Suprapubic skin (tissue), 4 donors: ENCODE measurements around the gene UBE2E2. TPM values are rescaled to one million over a fixed set of nuclear protein-coding genes. Genes with fewer than 3 reads are reported as not detected.
"Not testable (repeated sequence)": the region's sequence is repeated elsewhere in the genome, so short reads cannot be mapped to it uniquely, and the experiment has no call there.

Source experiments
- DNase-seq, 2 donors: peaks; one replicate each; pipeline ENCODE4 v3.0.0-alpha.2; 2019; ENCODE audit warnings: low spot score in 2 of 2
- H3K27ac ChIP-seq: fragments of 200-600 bp; sonication (generic); one replicate; pipeline ENCODE4 v1.5.1; 2019
- H3K27me3 ChIP-seq: fragments of 200-600 bp; sonication (generic); one replicate; pipeline ENCODE4 v1.5.1; 2019
- H3K36me3 ChIP-seq: fragments of 200-600 bp; sonication (generic); one replicate; pipeline ENCODE4 v1.5.1; 2019
- H3K4me1 ChIP-seq: fragments of 200-600 bp; sonication (generic); one replicate; pipeline ENCODE4 v1.5.1; 2019
- H3K4me3 ChIP-seq: fragments of 200-600 bp; sonication (generic); one replicate; pipeline ENCODE4 v1.5.1; 2019; ENCODE audit warnings: mild to moderate bottlenecking
- H3K9me3 ChIP-seq: fragments of 200-600 bp; sonication (generic); one replicate; pipeline ENCODE4 v1.5.1; 2019
- EP300 ChIP-seq: sonication (generic); formaldehyde crosslinking; IDR thresholded peaks from one replicate; pipeline ENCODE4 v1.6.1; 2017; ENCODE audit warnings: antibody characterized with exemption
- POLR2A ChIP-seq, 2 donors: fragments of 450-650 bp; IDR thresholded peaks; one replicate each; pipeline ENCODE4 v1.6.1; 2017; ENCODE audit warnings: antibody characterized with exemption in 2 of 2, mild to moderate bottlenecking in 2 of 2, moderate library complexity in 2 of 2
- POLR2AphosphoS5 ChIP-seq, 3 donors: sonication (generic); formaldehyde crosslinking; IDR thresholded peaks; one replicate each; pipeline ENCODE4 v1.6.1; 2017; ENCODE audit warnings: antibody characterized with exemption in 3 of 3
- WGBS: methylation state at CpG from one replicate; pipeline ENCODE4 v1.1.5; 2018; 5-methylcytosine and 5-hydroxymethylcytosine counted together
- total RNA-seq, 4 donors: library from RNA; depleted of rRNA; stranded (reverse); fragments of >200 nt; gene quantifications; one replicate each; pipeline ENCODE4 v1.1.0, GENCODE V29; 2016
- TF ChIP-seq, protein P1 (sequence below), 2 donors: fragments of 200-600 bp in 1 of 2; fragments of 450-650 bp in 1 of 2; sonication (generic) in 1 of 2; IDR thresholded peaks; one replicate each; pipeline ENCODE4 v1.5.1; 2016 to 2019; ENCODE audit warnings: antibody characterized with exemption in 2 of 2, mild to moderate bottlenecking in 1 of 2, moderate library complexity in 1 of 2

UBE2E2 gene
- total RNA-seq, 4 donors from 2014 or later: 30.2 to 65.4 (median 34.8) TPM

GRCh38 chr3:23175341-23176083 lies 27.6 kb upstream of the UBE2E2 start:
- no peak overlapping the region for H3K4me3 ChIP-seq
- H3K36me3 ChIP-seq: no peaks in the 10 kb centered on the region
- H3K27me3 ChIP-seq: no peaks in the 10 kb centered on the region
- WGBS: 65% methylated on average over 2 of the region's 2 CpGs
- no peaks in the 10 kb centered on the region for H3K9me3 ChIP-seq
- H3K4me1 ChIP-seq: no peaks in the 10 kb centered on the region
- no peak for TF ChIP-seq EP300
- no peak for TF ChIP-seq POLR2AphosphoS5 (IDR thresholded peaks at IDR 0.05)
- no peak for TF ChIP-seq POLR2A (IDR thresholded peaks at IDR 0.05)
- TF ChIP-seq, protein P1, sequence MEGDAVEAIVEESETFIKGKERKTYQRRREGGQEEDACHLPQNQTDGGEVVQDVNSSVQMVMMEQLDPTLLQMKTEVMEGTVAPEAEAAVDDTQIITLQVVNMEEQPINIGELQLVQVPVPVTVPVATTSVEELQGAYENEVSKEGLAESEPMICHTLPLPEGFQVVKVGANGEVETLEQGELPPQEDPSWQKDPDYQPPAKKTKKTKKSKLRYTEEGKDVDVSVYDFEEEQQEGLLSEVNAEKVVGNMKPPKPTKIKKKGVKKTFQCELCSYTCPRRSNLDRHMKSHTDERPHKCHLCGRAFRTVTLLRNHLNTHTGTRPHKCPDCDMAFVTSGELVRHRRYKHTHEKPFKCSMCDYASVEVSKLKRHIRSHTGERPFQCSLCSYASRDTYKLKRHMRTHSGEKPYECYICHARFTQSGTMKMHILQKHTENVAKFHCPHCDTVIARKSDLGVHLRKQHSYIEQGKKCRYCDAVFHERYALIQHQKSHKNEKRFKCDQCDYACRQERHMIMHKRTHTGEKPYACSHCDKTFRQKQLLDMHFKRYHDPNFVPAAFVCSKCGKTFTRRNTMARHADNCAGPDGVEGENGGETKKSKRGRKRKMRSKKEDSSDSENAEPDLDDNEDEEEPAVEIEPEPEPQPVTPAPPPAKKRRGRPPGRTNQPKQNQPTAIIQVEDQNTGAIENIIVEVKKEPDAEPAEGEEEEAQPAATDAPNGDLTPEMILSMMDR (IDR thresholded peaks at IDR 0.05): no peak
- DNase-seq: no peak
- no peak overlapping the region for H3K27ac ChIP-seq

DNA sequence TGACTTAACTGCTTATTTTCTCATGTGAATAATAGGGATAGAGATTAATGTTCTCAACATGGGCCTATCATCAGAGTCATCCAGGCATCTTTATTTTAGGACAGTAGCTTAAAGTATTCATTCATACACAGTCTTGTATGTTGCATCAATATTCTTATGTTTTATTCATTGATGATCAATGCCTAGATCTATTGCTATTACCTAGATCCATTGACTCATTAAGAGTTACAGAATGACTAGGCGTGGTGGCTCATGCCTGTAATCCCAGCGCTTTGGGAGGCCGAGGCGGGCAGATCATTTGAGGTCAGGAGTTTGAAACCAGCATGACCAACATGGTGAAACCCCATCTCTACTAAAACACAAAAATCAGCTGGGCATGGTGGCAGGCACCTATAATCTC lies 26.3 kb upstream of the UBE2E2 start:
- 96% methylated on average over 4 of the region's 4 CpGs for WGBS
- not testable (repeated sequence) for H3K27me3 ChIP-seq, H3K36me3 ChIP-seq, DNase-seq, H3K9me3 ChIP-seq, H3K4me3 ChIP-seq, H3K27ac ChIP-seq, H3K4me1 ChIP-seq

DNA sequence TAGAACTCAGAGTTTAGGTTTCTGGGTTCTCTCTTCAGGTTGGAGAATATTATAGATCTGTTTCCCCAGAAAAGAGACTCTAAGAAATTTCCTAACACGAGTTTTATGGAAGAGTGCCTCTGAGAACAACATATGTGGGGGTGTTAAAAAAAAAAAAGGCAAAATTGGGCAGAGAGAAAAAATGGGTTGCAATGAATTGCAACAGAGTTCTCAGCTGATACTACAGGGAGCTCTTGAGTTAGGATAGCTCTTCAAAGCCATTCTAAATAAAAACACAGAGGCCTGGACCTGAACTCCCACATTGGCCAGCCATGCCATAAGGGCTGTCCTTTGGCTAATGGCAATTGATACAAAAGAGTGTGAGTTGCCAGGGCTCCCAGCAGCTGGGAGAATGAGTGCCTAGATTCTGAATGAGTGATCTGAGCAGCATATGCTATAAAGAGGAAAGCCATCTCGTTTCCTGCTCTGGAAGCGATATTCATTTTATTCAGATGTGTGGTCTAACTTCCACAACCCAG lies 20.1 kb upstream of the UBE2E2 start:
- Histone ChIP-seq H3K36me3 (no peaks in the 10 kb centered on the region), H3K27me3 (no peaks in the 10 kb centered on the region), H3K4me3 (no peak overlapping the region), H3K9me3 (no peaks in the 10 kb centered on the region), H3K4me1 (no peaks in the 10 kb centered on the region), H3K27ac (no peak overlapping the region)
- TF ChIP-seq POLR2A (IDR thresholded peaks at IDR 0.05) (no peak), POLR2AphosphoS5 (IDR thresholded peaks at IDR 0.05) (no peak), EP300 (no peak)
- TF ChIP-seq, protein P1 (IDR thresholded peaks at IDR 0.05): no peak
- 89% methylated on average over 3 of the region's 3 CpGs for WGBS
- DNase-seq: no peak

- DNase-seq: no peak
- TF ChIP-seq POLR2AphosphoS5 (IDR thresholded peaks at IDR 0.05) (no peak), EP300 (no peak), POLR2A (IDR thresholded peaks at IDR 0.05) (no peak)
- TF ChIP-seq, protein P1 (IDR thresholded peaks at IDR 0.05): no peak
- WGBS: 43% methylated on average over 3 of the region's 3 CpGs
- no peak overlapping the region for H3K4me3 ChIP-seq
- H3K27me3 ChIP-seq: no peaks in the 10 kb centered on the region
- no peak overlapping the region for H3K27ac ChIP-seq
- H3K4me1 ChIP-seq: no peaks in the 10 kb centered on the region
- no peaks in the 10 kb centered on the region for H3K36me3 ChIP-seq
- no peaks in the 10 kb centered on the region for H3K9me3 ChIP-seq
Observed at GRCh38 chr3:23183731-23184130, 19.4 kb upstream of the UBE2E2 start.

GRCh38 chr3:23185861-23186260 lies 17.3 kb upstream of the UBE2E2 start:
- Histone ChIP-seq H3K9me3 (no peaks in the 10 kb centered on the region), H3K27ac (no peak overlapping the region), H3K27me3 (no peaks in the 10 kb centered on the region), H3K4me1 (no peaks in the 10 kb centered on the region), H3K36me3 (no peaks in the 10 kb centered on the region), H3K4me3 (no peak overlapping the region)
- TF ChIP-seq POLR2A (IDR thresholded peaks at IDR 0.05) (no peak), EP300 (no peak), POLR2AphosphoS5 (IDR thresholded peaks at IDR 0.05) (no peak)
- TF ChIP-seq, protein P1 (IDR thresholded peaks at IDR 0.05): no peak
- no peak for DNase-seq
- 84% methylated on average over 2 of the region's 2 CpGs for WGBS
